ENCODE results near the gene CCDC32. TPM values are rescaled to one million over a fixed set of nuclear protein-coding genes. Genes with fewer than 3 reads are reported as not detected.

CCDC32 gene
- total and polyA plus RNA-seq, 2 of the 13 experiments (the other 11 are each of a cell fraction or from before 2014, with no cell fraction given), result 10.8 to 23.2 TPM

- TF ChIP-seq CHCHD3 (CRISPR knock-in tag; IDR thresholded peaks at IDR 0.05), result no peak
- TF ChIP-seq TBL1XR1 (IDR thresholded peaks at IDR 0.05; ENCODE audit: borderline replicate concordance, low read length, partially characterized antibody), result no peak
- no peak for TF ChIP-seq FUBP1 (CRISPR knock-in tag; IDR thresholded peaks at IDR 0.05; ENCODE audit: borderline replicate concordance)
- TF ChIP-seq NR2F6 (IDR thresholded peaks at IDR 0.05), result no peak
- no peak for TF ChIP-seq NR2F6 (CRISPR knock-in tag; IDR thresholded peaks at IDR 0.05)
- TF ChIP-seq ZBTB20 (CRISPR knock-in tag; IDR thresholded peaks at IDR 0.05; ENCODE audit: borderline replicate concordance, low read depth), result no peak
- no peak for TF ChIP-seq SOX5 (CRISPR knock-in tag; IDR thresholded peaks at IDR 0.05; ENCODE audit: borderline replicate concordance)
- TF ChIP-seq GABPB1 (CRISPR knock-in tag; IDR thresholded peaks at IDR 0.05), result no peak
- TF ChIP-seq HDAC2 (CRISPR knock-in tag; IDR thresholded peaks at IDR 0.05), result no peak
- TF ChIP-seq, protein P1, sequence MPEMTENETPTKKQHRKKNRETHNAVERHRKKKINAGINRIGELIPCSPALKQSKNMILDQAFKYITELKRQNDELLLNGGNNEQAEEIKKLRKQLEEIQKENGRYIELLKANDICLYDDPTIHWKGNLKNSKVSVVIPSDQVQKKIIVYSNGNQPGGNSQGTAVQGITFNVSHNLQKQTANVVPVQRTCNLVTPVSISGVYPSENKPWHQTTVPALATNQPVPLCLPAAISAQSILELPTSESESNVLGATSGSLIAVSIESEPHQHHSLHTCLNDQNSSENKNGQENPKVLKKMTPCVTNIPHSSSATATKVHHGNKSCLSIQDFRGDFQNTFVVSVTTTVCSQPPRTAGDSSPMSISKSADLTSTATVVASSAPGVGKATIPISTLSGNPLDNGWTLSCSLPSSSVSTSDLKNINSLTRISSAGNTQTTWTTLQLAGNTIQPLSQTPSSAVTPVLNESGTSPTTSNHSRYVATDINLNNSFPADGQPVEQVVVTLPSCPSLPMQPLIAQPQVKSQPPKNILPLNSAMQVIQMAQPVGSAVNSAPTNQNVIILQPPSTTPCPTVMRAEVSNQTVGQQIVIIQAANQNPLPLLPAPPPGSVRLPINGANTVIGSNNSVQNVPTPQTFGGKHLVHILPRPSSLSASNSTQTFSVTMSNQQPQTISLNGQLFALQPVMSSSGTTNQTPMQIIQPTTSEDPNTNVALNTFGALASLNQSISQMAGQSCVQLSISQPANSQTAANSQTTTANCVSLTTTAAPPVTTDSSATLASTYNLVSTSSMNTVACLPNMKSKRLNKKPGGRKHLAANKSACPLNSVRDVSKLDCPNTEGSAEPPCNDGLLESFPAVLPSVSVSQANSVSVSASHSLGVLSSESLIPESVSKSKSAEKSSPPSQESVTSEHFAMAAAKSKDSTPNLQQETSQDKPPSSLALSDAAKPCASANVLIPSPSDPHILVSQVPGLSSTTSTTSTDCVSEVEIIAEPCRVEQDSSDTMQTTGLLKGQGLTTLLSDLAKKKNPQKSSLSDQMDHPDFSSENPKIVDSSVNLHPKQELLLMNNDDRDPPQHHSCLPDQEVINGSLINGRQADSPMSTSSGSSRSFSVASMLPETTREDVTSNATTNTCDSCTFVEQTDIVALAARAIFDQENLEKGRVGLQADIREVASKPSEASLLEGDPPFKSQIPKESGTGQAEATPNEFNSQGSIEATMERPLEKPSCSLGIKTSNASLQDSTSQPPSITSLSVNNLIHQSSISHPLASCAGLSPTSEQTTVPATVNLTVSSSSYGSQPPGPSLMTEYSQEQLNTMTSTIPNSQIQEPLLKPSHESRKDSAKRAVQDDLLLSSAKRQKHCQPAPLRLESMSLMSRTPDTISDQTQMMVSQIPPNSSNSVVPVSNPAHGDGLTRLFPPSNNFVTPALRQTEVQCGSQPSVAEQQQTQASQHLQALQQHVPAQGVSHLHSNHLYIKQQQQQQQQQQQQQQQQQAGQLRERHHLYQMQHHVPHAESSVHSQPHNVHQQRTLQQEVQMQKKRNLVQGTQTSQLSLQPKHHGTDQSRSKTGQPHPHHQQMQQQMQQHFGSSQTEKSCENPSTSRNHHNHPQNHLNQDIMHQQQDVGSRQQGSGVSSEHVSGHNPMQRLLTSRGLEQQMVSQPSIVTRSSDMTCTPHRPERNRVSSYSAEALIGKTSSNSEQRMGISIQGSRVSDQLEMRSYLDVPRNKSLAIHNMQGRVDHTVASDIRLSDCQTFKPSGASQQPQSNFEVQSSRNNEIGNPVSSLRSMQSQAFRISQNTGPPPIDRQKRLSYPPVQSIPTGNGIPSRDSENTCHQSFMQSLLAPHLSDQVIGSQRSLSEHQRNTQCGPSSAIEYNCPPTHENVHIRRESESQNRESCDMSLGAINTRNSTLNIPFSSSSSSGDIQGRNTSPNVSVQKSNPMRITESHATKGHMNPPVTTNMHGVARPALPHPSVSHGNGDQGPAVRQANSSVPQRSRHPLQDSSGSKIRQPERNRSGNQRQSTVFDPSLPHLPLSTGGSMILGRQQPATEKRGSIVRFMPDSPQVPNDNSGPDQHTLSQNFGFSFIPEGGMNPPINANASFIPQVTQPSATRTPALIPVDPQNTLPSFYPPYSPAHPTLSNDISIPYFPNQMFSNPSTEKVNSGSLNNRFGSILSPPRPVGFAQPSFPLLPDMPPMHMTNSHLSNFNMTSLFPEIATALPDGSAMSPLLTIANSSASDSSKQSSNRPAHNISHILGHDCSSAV (CRISPR knock-in tag; IDR thresholded peaks at IDR 0.05; ENCODE audit: borderline replicate concordance), result no peak
- no peak for TF ChIP-seq ZFP36 (IDR thresholded peaks at IDR 0.05; ENCODE audit: borderline replicate concordance, low read depth, low read length, partially characterized antibody)
- TF ChIP-seq ZNF879 (CRISPR knock-in tag; IDR thresholded peaks at IDR 0.05), result no peak
- TF ChIP-seq, protein P2, sequence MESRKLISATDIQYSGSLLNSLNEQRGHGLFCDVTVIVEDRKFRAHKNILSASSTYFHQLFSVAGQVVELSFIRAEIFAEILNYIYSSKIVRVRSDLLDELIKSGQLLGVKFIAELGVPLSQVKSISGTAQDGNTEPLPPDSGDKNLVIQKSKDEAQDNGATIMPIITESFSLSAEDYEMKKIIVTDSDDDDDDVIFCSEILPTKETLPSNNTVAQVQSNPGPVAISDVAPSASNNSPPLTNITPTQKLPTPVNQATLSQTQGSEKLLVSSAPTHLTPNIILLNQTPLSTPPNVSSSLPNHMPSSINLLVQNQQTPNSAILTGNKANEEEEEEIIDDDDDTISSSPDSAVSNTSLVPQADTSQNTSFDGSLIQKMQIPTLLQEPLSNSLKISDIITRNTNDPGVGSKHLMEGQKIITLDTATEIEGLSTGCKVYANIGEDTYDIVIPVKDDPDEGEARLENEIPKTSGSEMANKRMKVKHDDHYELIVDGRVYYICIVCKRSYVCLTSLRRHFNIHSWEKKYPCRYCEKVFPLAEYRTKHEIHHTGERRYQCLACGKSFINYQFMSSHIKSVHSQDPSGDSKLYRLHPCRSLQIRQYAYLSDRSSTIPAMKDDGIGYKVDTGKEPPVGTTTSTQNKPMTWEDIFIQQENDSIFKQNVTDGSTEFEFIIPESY (CRISPR knock-in tag; IDR thresholded peaks at IDR 0.05), result no peak
- TF ChIP-seq RARG (CRISPR knock-in tag; IDR thresholded peaks at IDR 0.05; ENCODE audit: low read depth), result no peak
- 0 out of 2 replicates have a peak, but pooled peaks have one; percentile 46 for TF ChIP-seq HBP1 (CRISPR knock-in tag; IDR thresholded peaks at IDR 0.05; ENCODE audit: low read depth)
- no peak for TF ChIP-seq ZNF350 (CRISPR knock-in tag; IDR thresholded peaks at IDR 0.05; ENCODE audit: borderline replicate concordance, low read depth)
- TF ChIP-seq SYNCRIP (IDR thresholded peaks at IDR 0.05; ENCODE audit: insufficient read depth, low read depth, low read length), result no peak
These were observed 2.3 kb upstream of the CCDC32 start (continued) for GRCh38 chr15:40567111-40567510.
